K562 (cell line): Measurements from ENCODE around the gene MYLIP. TPM values are rescaled to one million over a fixed set of nuclear protein-coding genes. Genes with fewer than 3 reads are reported as not detected.
A peak's percentile ranks its signal among the peaks of the same experiment; 100 is the strongest.

Source experiments
- ATF6 ChIP-seq: sonication (generic); formaldehyde crosslinking; IDR thresholded peaks from 2 replicates; pipeline ENCODE4 v1.4.0; 2020; ENCODE audit warnings: mild to moderate bottlenecking, missing genetic modification reagents
- CBFB ChIP-seq: sonication (generic); formaldehyde crosslinking; IDR thresholded peaks from 2 replicates; pipeline ENCODE4 v1.4.0; 2020; ENCODE audit warnings: mild to moderate bottlenecking, missing genetic modification reagents
- CREB1 ChIP-seq, 2 experiments: sonication (generic) in 1 of 2; formaldehyde crosslinking in 1 of 2; IDR thresholded peaks; 2 replicates each; pipeline versions ENCODE4 v1.6.1 to v1.8.0; 2012 to 2022; ENCODE audit warnings: inconsistent platforms in 1 of 2, mild to moderate bottlenecking in 1 of 2, missing genetic modification reagents in 1 of 2, moderate library complexity in 1 of 2
- CSDE1 ChIP-seq, 2 experiments: fragments of 450-650 bp; IDR thresholded peaks; 2 replicates each; pipeline ENCODE4 v1.6.1; 2016; ENCODE audit warnings: mild to moderate bottlenecking in 1 of 2
- FOXK2 ChIP-seq, 2 experiments: fragments of 450-650 bp; IDR thresholded peaks in 1 of 2; conservative IDR thresholded peaks in 1 of 2; 2 replicates each; pipeline ENCODE4 v1.6.1; 2016; ENCODE audit warnings: low read depth in 2 of 2, mild to moderate bottlenecking in 1 of 2
- HOMEZ ChIP-seq: fragments of 250-450 bp; sonication (Bioruptor Pico); IDR thresholded peaks from 2 replicates; pipeline ENCODE4 v1.4.0; 2020; ENCODE audit warnings: mild to moderate bottlenecking, moderate library complexity
- ILK ChIP-seq: fragments of 450-650 bp; IDR thresholded peaks from 2 replicates; pipeline ENCODE4 v1.6.1; 2016; ENCODE audit warnings: missing genetic modification characterization, low read depth, mild to moderate bottlenecking, missing compliant biosample characterization, moderate library complexity, borderline replicate concordance
- KAT8 ChIP-seq: fragments of 450-650 bp; IDR thresholded peaks from 2 replicates; pipeline ENCODE4 v1.6.1; 2016; ENCODE audit warnings: low read depth, mild to moderate bottlenecking
- KDM1A ChIP-seq, 2 experiments: fragments of 450-650 bp; IDR thresholded peaks; 2 replicates each; pipeline ENCODE4 v1.6.1; 2016; ENCODE audit warnings: mild to moderate bottlenecking in 2 of 2
- KLF13 ChIP-seq: fragments of 450-650 bp; IDR thresholded peaks from 2 replicates; pipeline ENCODE4 v1.6.1; 2016; ENCODE audit warnings: missing genetic modification characterization, low read depth, mild to moderate bottlenecking, missing compliant biosample characterization, moderate library complexity, borderline replicate concordance
- MAFF ChIP-seq: IDR thresholded peaks from 2 replicates; pipeline ENCODE4 v1.6.1; 2012; ENCODE audit warnings: low read length, improper control_type of control experiment
- MAFG ChIP-seq: fragments of 450-650 bp; conservative IDR thresholded peaks from 2 replicates; pipeline ENCODE4 v1.6.1; 2016; ENCODE audit warnings: missing genetic modification characterization, missing compliant biosample characterization
- MLLT1 ChIP-seq, 2 experiments: fragments of 450-650 bp; IDR thresholded peaks; 2 replicates each; pipeline ENCODE4 v1.6.1; 2016
- RBM25 ChIP-seq: fragments of 200-400 bp; formaldehyde crosslinking; IDR thresholded peaks from 2 replicates; pipeline ENCODE4 v1.6.1; 2018; ENCODE audit warnings: low read length, low read depth, moderate library complexity; ENCODE audit not compliant: severe bottlenecking
- SMARCA4 ChIP-seq: fragments of 450-650 bp; IDR thresholded peaks from 2 replicates; pipeline ENCODE4 v1.6.1; 2016
- TAF7 ChIP-seq: fragments of 450-650 bp; IDR thresholded peaks from 2 replicates; pipeline ENCODE4 v1.6.1; 2016; ENCODE audit warnings: missing genetic modification characterization, missing compliant biosample characterization
- TCF15 ChIP-seq: fragments of 250-450 bp; sonication (Bioruptor Pico); IDR thresholded peaks from 2 replicates; pipeline ENCODE4 v1.8.0; 2022; ENCODE audit warnings: moderate library complexity, mild to moderate bottlenecking, inconsistent platforms
- ZBTB11 ChIP-seq, 3 experiments: fragments of 200-800 bp in 1 of 3; fragments of 250-450 bp in 1 of 3; fragments of 450-650 bp in 1 of 3; sonication (Bioruptor Pico) in 1 of 3; sonication (Bioruptor generic) in 1 of 3; formaldehyde crosslinking in 1 of 3; IDR thresholded peaks; 2 replicates each; pipeline versions ENCODE4 v1.6.1 to v1.8.0; 2016 to 2022; ENCODE audit warnings: mild to moderate bottlenecking in 2 of 3, missing genetic modification characterization in 2 of 3, missing compliant biosample characterization in 1 of 3, moderate library complexity in 1 of 3
- ZNF764 ChIP-seq: fragments of 250-450 bp; sonication (Bioruptor Pico); IDR thresholded peaks from 2 replicates; pipeline ENCODE4 v1.4.0; 2020; ENCODE audit warnings: low read depth, mild to moderate bottlenecking, moderate library complexity
- ZNF778 ChIP-seq: fragments of 450-650 bp; formaldehyde crosslinking; IDR thresholded peaks from 2 replicates; pipeline ENCODE4 v1.4.0; 2020; ENCODE audit warnings: mild to moderate bottlenecking, moderate library complexity
- polyA plus RNA-seq, 8 experiments: library from polyadenylated mRNA; depleted of rRNA in 4 of 8; stranded (reverse) in 5 of 8; unstranded in 3 of 8; fragments of >200 nt; fragmentation: Nextera tagmentation in 2 of 8; fragmentation: Illumina TruSeq in 1 of 8; extraction: Ambion mirVana in 2 of 8; extraction: Trizol in 1 of 8; gene quantifications; 2 replicates each; pipeline versions ENCODE4 v1.2.1 to v1.2.3, GENCODE V29; 2011 to 2014; ENCODE audit warnings: inconsistent platforms in 1 of 8, missing spikeins in 1 of 8
- total RNA-seq, 7 experiments: library from RNA; depleted of rRNA in 6 of 7; stranded (reverse); fragments of >200 nt in 6 of 7; fragmentation: Illumina TruSeq in 2 of 7; extraction: Trizol in 2 of 7; gene quantifications; 2 replicates each; pipeline versions ENCODE4 v1.2.1 to v1.2.3, GENCODE V29; 2011 to 2021; ENCODE audit warnings: low replicate concordance in 1 of 7

The MYLIP gene
- total and polyA plus RNA-seq, 9 of the 15 experiments (the other 6 are each of a cell fraction or from before 2014, with no cell fraction given), result 10.8 to 43.5 (median 31.5) TPM

- TF ChIP-seq ATF6 (CRISPR knock-in tag), result no peak
- TF ChIP-seq TCF15, result no peak
- TF ChIP-seq MLLT1 (IDR thresholded peaks at IDR 0.05), result no peak
- TF ChIP-seq ZNF764 (CRISPR knock-in tag), result no peak
- TF ChIP-seq TAF7 (tag), result no peak
- TF ChIP-seq KDM1A (IDR thresholded peaks at IDR 0.05), result no peak
- TF ChIP-seq SMARCA4, result peak; percentile 60
- no peak for TF ChIP-seq KLF13
- TF ChIP-seq ZBTB11 (CRISPR knock-in tag; IDR thresholded peaks at IDR 0.05), result 0 out of 6 replicates have a peak, but pooled peaks of 1 of the 3 experiments have one; percentile 18
- TF ChIP-seq MAFF, result peak; percentile 80
- TF ChIP-seq FOXK2 (conservative IDR thresholded peaks at IDR 0.05 in 1 of 2, IDR thresholded peaks at IDR 0.05 in 1 of 2; ENCODE audit: low read depth in 2 of 2), result peak; percentile 89 to 90
- TF ChIP-seq ZNF778 (CRISPR knock-in tag), result no peak
- no peak for TF ChIP-seq CBFB (CRISPR knock-in tag)
- TF ChIP-seq CREB1 (IDR thresholded peaks at IDR 0.05), result no peak
- no peak for TF ChIP-seq CREB1 (CRISPR knock-in tag; IDR thresholded peaks at IDR 0.05)
- TF ChIP-seq CSDE1 (IDR thresholded peaks at IDR 0.05), result no peak
- TF ChIP-seq MAFG, result peak; percentile 85
- TF ChIP-seq HOMEZ (CRISPR knock-in tag), result no peak
- TF ChIP-seq RBM25, result no peak
- TF ChIP-seq KAT8, result no peak
- TF ChIP-seq ILK (tag), result no peak
These were observed 29.0 kb downstream of the MYLIP start (continued) for GRCh38 chr6:16157909-16158308.
